ENCODE data around the gene LORICRIN.

- TF ChIP-seq, protein P1, sequence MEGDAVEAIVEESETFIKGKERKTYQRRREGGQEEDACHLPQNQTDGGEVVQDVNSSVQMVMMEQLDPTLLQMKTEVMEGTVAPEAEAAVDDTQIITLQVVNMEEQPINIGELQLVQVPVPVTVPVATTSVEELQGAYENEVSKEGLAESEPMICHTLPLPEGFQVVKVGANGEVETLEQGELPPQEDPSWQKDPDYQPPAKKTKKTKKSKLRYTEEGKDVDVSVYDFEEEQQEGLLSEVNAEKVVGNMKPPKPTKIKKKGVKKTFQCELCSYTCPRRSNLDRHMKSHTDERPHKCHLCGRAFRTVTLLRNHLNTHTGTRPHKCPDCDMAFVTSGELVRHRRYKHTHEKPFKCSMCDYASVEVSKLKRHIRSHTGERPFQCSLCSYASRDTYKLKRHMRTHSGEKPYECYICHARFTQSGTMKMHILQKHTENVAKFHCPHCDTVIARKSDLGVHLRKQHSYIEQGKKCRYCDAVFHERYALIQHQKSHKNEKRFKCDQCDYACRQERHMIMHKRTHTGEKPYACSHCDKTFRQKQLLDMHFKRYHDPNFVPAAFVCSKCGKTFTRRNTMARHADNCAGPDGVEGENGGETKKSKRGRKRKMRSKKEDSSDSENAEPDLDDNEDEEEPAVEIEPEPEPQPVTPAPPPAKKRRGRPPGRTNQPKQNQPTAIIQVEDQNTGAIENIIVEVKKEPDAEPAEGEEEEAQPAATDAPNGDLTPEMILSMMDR (IDR thresholded peaks at IDR 0.05; ENCODE audit: poor library complexity) = no peak
- TF ChIP-seq EZH2 (IDR thresholded peaks at IDR 0.05; ENCODE audit: borderline replicate concordance) = no peak
These were observed 46.0 kb upstream of the LORICRIN start for GRCh38 chr1:153213519-153213918.

Data from hepatocyte (in vitro differentiated cells).